22Rv1 (cell line): ENCODE measurements around the gene ZNG1C.
"Not testable (repeated sequence)": the region's sequence is repeated elsewhere in the genome, so short reads cannot be mapped to it uniquely, and the experiment has no call there.

Experiments
- H3K27ac ChIP-seq: fragments of 450-650 bp; 2 replicates; pipeline ENCODE4 v1.5.1; 2017

The ZNG1C gene

GRCh38 chr9:68343242-68343641, 101.5 kb downstream of the ZNG1C start:
- not testable (repeated sequence) for H3K27ac ChIP-seq

- H3K27ac ChIP-seq: not testable (repeated sequence)
Measured at GRCh38 chr9:68343992-68344391, 102.2 kb downstream of the ZNG1C start.
